ENCODE measurements around the gene CASZ1. TPM values are rescaled to one million over a fixed set of nuclear protein-coding genes. Genes with fewer than 3 reads are reported as not detected.

Gene CASZ1
- total RNA-seq, 1 donor from 2014 or later: 5.7 TPM

DNA sequence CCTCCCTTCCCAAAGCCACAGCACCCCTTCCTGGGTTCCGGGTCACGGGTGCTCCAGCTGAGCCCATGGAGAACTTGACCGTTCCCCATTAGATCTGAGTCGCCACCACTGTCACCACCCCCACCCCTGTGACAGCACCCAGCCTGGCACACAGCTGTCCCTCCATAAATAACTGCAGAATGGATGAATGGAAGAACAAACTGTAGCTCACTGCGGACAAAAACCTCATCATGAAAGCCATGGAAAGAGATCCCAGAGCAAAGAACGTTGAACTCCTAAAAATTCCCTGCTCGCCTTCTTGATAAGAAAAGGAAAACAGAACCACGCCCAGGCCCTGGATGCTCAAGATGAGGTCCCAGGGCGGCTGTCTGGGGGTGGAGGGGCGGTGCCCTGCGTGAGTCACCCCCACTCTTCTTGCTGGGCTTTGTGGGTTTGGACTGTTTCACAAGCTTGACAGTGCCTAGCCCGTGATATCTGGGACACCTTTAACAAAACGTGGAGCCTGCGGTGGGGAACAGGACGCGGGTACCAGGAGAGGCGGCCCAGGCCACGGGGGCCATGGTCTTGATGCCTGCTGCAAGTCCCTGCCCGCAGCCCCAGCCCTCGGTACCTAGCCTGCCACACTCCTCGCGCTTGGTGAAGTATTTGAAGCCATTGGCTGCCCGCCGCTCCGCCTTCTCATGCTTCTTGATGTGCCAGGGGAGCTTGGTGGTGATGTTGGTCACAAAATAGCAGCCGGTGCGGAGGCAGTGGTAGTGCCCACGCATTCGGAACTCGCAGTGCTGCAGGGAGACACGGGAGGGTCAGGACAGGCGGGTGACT, 151.9 kb downstream of the CASZ1 start:
- DNase-seq (ENCODE audit: extremely low read depth, low read depth, low spot score): no peak

GRCh38 chr1:10643607-10644306, 152.7 kb downstream of the CASZ1 start:
- no peak for DNase-seq (ENCODE audit: extremely low read depth, low read depth, low spot score)

DNA sequence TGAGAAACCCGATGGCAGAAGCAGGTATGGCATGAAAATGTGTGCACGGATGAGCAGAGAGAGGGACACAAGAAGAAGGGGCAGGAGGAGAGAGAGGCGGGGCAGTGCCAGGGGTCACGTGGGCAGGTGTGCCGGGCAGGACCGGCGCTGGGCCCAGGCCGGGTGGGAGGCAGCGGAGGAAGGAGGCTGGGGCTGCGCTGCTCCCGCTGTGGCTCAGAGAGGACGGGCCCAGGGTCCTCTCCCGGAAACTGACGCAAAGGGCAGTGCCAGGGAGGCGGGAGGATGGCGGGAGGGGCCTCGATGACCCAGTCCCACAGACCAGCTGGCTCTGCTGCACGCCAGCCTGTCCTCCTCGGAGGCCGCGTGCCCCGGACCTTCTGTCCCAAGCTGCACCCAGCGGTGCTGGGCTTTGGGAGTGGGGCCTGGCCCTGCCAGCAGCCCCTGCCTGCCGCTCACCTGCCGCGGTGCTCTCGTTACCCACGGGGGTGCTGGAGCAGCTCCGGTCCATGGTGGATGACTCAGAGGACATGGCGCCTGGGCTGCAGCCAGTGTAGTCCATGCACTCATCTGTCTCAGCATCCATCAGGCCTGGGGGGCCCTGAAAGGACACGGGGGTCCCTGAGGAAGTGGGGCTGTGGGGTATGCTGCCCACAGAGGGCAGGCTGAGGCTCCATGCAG, 153.9 kb downstream of the CASZ1 start:
- no peak for DNase-seq (ENCODE audit: extremely low read depth, low read depth, low spot score)

- no peak for DNase-seq (ENCODE audit: extremely low read depth, low read depth, low spot score)
Measured at GRCh38 chr1:10641976-10642375, 154.5 kb downstream of the CASZ1 start.

DNA sequence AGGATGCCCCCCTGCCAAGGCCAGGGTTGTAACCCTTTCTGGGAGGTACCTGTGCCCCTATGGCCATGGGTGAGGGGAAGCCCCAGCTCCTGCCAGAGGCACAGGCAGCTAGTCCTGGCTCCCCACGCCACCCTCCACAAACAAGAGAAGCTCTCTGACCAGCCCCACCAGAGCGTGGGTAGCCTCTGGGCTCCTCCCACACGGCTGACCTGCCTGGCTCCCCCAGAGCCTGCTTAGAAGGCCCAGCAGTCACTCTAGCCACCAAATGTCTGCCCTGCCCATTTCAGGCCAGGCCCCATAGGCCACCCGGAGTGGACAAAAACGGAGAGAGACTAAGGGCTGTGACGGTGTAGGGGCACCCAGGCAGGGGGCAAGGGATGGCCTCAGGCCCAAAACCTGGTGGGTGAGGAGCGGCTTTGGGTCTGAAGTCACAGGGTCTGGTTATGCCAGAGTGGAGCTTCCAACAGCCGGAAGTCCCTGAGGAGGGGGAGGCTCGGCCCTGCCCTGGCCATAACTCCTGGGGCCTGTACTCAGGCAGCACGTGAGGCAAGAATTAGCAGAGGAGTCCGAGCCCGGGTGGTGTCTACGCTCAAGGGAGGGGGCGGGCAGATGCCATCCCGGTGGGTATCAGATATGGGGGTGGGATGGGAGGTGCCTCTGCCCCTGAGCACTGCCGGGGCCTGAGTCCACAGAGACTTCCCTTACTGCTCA, 155.4 kb downstream of the CASZ1 start:
- DNase-seq (ENCODE audit: extremely low read depth, low read depth, low spot score): no peak

GRCh38 chr1:10639775-10640578, 156.5 kb downstream of the CASZ1 start:
- DNase-seq (ENCODE audit: extremely low read depth, low read depth, low spot score): no peak

DNA sequence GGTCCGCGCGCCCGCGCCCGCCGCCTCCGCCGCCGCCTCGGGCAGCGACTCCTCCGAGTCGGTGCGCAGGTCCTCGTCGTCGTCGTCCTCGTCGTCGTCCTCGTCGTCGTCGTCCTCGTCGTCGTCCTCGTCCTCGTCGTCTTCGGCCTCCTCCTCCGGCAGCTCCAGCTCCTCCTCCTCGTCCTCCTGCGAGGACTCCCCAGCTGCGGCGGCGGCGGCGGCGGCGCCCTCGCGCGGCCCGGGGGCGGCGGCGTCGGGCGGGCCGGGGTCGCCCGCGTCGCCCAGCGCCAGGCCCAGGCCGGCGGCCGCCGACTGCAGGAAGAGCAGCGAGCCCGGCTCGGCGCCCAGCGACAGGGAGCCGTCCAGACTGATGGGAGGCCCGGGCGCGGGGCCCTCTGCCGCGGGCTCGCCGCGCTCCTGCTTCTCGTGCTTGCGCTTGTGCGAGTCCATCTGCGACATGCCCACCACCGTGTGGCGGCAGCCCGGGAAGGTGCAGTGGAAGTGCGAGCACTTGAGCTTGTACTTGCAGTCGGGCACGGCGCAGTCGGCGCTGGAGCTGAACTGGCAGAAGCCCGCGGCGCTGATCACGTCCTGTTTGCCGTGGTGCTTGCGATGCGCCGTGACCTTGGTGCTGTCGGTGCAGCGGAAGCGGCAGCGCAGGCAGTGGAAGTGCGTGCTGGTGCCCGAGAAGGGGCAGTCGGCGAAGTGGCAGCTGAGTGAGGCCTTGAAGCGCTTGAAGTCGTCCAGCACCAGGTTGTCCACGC, 157.3 kb downstream of the CASZ1 start:
- no peak for DNase-seq (ENCODE audit: extremely low read depth, low read depth, low spot score)

DNA sequence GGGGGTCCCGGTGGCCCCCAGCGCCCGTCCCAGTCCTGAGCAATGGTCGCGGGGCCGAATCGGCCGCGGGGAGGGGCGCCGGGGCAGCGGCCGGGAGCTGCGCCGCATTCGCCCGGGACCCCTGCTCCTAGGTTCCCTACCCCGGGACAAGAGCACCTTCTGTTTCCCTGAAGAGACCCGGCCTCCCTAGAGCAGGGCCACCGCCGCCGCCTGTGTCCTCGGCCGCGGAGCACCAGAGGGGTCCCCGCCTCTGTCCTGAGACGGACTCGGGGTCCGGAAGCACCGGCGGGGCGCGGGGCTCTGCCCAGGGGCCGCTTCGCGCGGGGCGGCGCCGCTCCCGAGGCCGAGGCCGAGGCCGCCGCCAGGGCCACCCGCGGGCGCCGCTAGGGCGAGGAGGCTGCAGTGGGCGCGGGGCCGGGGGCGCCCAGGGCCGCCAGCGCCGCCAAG, 157.9 kb downstream of the CASZ1 start:
- DNase-seq (ENCODE audit: extremely low read depth, low read depth, low spot score): no peak

GRCh38 chr1:10637834-10638558, 158.4 kb downstream of the CASZ1 start:
- no peak for DNase-seq (ENCODE audit: extremely low read depth, low read depth, low spot score)

DNA sequence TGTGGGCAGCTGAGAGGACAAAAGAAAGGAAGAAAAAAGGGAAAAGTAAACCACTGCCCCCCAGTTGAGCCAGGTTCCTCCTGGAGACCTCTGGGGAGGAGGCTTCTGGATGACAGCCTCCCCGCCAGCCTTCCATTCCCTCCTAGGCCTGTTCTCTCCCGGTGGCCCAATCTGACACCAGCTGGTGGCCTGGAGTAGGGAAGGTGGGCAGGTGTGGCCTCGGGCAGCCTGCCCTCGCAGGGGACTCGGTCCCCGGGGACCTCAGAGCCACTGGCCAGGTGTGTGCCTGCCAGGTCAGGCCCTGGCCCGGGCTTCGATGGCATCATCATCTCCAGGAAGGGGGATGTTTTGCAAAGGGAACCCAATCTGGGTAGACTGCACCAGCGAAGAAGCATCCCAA, 159.0 kb downstream of the CASZ1 start:
- DNase-seq (ENCODE audit: extremely low read depth, low read depth, low spot score): no peak

DNA sequence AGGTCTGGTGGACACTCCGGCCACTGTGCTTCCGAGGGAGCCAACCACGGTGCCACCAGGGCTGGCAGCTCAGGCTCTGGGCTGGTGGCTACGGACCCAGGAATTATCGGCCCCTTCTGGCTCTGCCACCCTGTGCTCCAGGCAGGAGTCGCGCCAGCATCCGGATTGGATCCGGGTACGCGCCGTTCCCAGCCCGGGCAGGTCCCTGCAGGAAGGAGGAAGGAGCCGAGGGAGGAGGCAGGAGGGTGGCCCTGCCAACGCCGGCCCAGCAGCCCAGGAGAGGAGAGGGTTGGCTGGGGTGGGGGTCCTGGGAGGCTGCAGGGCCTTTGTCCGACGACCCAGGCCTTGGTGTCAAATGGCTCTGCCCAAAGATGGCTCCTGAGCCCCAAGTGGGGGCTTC, 160.5 kb downstream of the CASZ1 start:
- DNase-seq (ENCODE audit: extremely low read depth, low read depth, low spot score): no peak

DNA sequence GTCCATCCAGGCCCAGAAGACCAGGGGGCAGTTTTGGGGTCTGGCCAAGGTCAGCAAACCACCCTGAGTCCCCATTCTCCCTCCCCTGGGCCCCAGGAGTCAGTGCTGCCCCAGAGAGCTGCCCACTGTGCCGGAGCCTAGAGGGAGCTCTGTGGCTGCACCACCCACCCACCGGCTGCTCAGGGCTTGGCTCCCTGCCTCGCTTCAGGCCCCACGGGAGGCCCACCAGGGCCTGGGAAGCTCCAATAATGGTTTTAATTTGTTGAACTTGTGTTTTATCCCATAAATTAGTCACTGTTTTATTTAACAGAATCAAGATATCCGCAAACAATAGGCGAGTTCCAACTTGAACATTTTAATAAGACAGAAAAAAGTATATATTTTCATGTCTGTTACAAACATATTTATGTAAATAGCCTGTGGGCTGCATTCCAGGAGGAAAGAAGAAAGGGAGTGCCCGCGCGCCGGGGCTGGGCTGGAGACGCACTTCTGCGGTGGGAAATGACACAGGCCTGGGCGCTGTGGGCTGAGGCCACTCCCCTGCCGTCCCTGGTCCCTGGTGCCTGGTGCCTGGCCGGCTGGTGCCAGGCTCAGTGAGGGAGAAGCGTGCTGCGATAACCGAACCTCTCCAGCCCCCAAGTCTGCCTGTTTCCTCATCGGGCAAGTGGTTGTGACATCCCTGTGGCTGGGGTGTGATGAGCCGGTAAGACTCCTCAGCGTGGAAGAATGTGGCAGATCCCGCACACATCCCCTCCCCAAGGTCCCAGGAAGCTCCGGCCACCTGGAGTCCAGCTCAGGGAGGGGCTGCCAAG, 161.2 kb downstream of the CASZ1 start:
- DNase-seq (ENCODE audit: extremely low read depth, low read depth, low spot score): no peak

GRCh38 chr1:10634428-10635084, 161.9 kb downstream of the CASZ1 start:
- no peak for DNase-seq (ENCODE audit: extremely low read depth, low read depth, low spot score)

GRCh38 chr1:10634075-10634427, 162.4 kb downstream of the CASZ1 start:
- no peak for DNase-seq (ENCODE audit: extremely low read depth, low read depth, low spot score)

- no peak for DNase-seq (ENCODE audit: extremely low read depth, low read depth, low spot score)
Measured at GRCh38 chr1:10633416-10633815, 163.0 kb downstream of the CASZ1 start.

DNA sequence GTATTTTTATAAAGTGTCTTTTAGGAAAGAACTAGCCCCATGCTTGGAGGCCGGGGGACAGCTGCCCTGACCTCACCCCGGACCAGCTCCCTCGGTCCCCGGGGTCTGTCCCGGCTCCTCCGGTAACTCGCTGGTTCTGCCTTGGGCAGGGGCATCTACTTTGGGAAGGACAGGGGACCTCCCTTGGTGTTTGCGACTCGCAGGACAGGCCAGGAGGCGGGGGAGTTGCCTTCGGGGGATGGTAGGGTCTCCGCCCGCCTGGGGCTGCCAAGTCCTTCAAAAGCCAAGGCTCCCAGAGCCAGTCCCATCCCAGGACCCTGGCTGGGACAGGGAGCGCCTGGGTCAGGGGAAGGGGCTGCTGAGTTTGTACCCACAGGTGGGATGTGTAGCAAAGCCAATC, 163.8 kb downstream of the CASZ1 start:
- no peak for DNase-seq (ENCODE audit: extremely low read depth, low read depth, low spot score)

DNA sequence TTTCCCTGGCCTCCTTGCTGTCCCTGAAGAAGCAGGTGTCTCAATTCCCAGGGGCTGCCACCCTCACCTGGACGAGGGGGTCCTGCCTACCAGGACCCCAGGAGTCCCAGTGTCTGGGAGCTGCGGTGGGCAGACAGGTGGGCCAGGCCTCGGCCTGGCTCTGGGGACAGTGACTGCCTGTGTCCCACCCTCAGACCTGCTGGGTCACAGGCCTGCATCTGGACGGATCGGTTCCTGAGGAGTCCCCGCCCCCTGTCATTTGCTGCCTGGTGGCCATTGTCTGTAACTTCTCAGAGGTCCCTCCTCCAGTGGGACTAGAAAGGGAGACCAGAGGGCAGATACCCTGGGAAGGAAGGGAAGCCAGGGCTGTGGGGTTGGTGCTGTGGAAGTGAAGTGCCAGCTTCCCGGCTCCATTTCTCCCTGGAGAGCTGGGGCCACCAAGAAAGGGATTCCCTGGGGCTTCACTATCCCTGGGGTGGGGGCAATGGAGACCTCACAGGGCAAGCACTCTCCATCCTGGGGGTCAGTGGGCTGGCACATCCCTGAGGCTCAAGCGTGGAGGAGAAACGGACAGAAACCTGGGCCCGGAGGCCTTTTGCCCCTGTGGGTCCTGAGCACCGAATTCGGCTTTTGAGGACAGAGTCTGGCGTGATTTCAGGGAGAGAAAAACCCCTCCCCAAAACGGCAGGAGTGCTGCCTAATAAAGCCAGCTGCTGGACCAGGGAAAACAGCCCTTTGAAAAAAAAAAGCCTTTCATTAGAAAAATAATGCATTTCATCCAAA, 164.4 kb downstream of the CASZ1 start:
- DNase-seq (ENCODE audit: extremely low read depth, low read depth, low spot score): no peak
